ENCODE measurements around the gene ZNF98. TPM values are rescaled to one million over a fixed set of nuclear protein-coding genes. Genes with fewer than 3 reads are reported as not detected.
A peak's percentile ranks its signal among the peaks of the same experiment; 100 is the strongest.

The ZNF98 gene
- total RNA-seq, 6 experiments from 2014 or later: 0.06 to 1.1 TPM; not detected in 4

DNA sequence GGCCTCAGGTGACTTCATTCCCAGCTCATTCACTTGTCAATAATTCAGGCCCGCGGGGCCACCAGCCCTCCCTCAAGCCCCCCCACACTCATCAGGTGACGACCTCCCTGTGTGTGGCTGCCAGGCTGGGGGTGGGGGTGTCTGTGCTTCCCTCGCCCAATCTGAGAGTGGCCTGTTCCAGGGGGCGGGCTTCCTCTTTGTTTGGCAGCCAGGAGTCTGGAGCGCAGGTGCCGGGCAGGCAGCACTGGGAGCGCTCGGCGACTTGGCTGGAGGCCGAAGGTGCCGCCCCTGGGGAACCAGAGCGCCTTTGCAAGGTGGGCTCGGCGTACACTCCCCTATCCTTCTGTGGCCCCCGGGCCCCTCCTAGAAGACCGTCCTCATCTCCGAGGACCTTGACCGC, 5.4 kb upstream of the ZNF98 start:
- DNase-seq (no peak), ATAC-seq (peak in 1 of 4 donors; percentile 42)
- intact Hi-C loops (cut with DNase I): no loop called here
- Histone ChIP-seq H3K4me1 (no peaks in the 10 kb centered on the region), H3K36me3 (no peaks in the 10 kb centered on the region), H3K4me3 (no peak overlapping the region), H3K27ac (no peak overlapping the region), H3K9me3 (no peaks in the 10 kb centered on the region), H3K27me3 (peaks cover 0 to 5% of the 10 kb centered on the region in 2 donors)
- TF ChIP-seq CTCF (IDR thresholded peaks at IDR 0.05) (no peak), POLR2A (IDR thresholded peaks at IDR 0.05) (no peak)
- 12% methylated on average over 3 of the region's 19 CpGs for WGBS (ENCODE audit: insufficient coverage, low coverage, low lambda C conversion rate, missing lambda C conversion rate)

GRCh38 chr19:22426901-22427300, 4.8 kb upstream of the ZNF98 start:
- no peak for ATAC-seq
- Histone ChIP-seq H3K4me1 (no peaks in the 10 kb centered on the region), H3K9me3 (no peaks in the 10 kb centered on the region), H3K4me3 (no peak overlapping the region), H3K27ac (no peak overlapping the region), H3K27me3 (peaks cover 0 to 5% of the 10 kb centered on the region in 2 donors), H3K36me3 (no peaks in the 10 kb centered on the region)
- DNase-seq: no peak
- WGBS (ENCODE audit: insufficient coverage, low coverage, low lambda C conversion rate, missing lambda C conversion rate): 48% methylated on average over 8 of the region's 8 CpGs
- TF ChIP-seq CTCF (IDR thresholded peaks at IDR 0.05): no peak
- TF ChIP-seq POLR2A (IDR thresholded peaks at IDR 0.05): no peak
- intact Hi-C loops (cut with DNase I): no loop called here

GRCh38 chr19:22421797-22422196, 349 bp downstream of the ZNF98 start:
- WGBS (ENCODE audit: insufficient coverage, low coverage, low lambda C conversion rate, missing lambda C conversion rate): 0% methylated on average over 8 of the region's 20 CpGs
- no peak for ATAC-seq

GRCh38 chr19:22354665-22355064, 67.5 kb downstream of the ZNF98 start:
- no peak overlapping the region for H3K27ac ChIP-seq

More at GRCh38 chr19:22421797-22422196, 349 bp downstream of the ZNF98 start:
- H3K27ac ChIP-seq: no peak overlapping the region
- H3K9me3 ChIP-seq: no peaks in the 10 kb centered on the region
- TF ChIP-seq POLR2A (IDR thresholded peaks at IDR 0.05) (no peak), CTCF (IDR thresholded peaks at IDR 0.05) (no peak)
- intact Hi-C loops (cut with DNase I): no loop called here
- DNase-seq: no peak
- no peaks in the 10 kb centered on the region for H3K27me3 ChIP-seq
- no peaks in the 10 kb centered on the region for H3K4me1 ChIP-seq
- H3K36me3 ChIP-seq: no peaks in the 10 kb centered on the region
- no peak overlapping the region for H3K4me3 ChIP-seq

More at GRCh38 chr19:22354665-22355064, 67.5 kb downstream of the ZNF98 start:
- TF ChIP-seq CTCF (IDR thresholded peaks at IDR 0.05) (no peak), POLR2A (IDR thresholded peaks at IDR 0.05) (no peak)
- no peaks in the 10 kb centered on the region for H3K27me3 ChIP-seq
- no peak overlapping the region for H3K4me3 ChIP-seq
- no peaks in the 10 kb centered on the region for H3K9me3 ChIP-seq
- no peaks in the 10 kb centered on the region for H3K4me1 ChIP-seq
- no peak for DNase-seq
- no peak for ATAC-seq
- WGBS (ENCODE audit: insufficient coverage, low coverage, low lambda C conversion rate, missing lambda C conversion rate): 40% methylated on average over 1 of the region's 2 CpGs
- intact Hi-C loops (cut with DNase I): no loop called here
- H3K36me3 ChIP-seq: no peaks in the 10 kb centered on the region

Small RNAs within 50 kb of the gene (small RNA-seq; reads per million reads assigned to genes)
- 0 reads per million in 2 experiments for gene AC011494.1

Other genes with a start within 250 kb of the ZNF98 start
- gene ZNF676, start 225.4 kb downstream of the ZNF98 start, total RNA-seq: under 1 TPM in 4 of 6 experiments, not detected in 2; 0.06 to 0.51 (median 0.23) TPM
- gene ZNF729, start 135.9 kb downstream of the ZNF98 start, total RNA-seq: not detected
- under 1 TPM in 2 of 6 experiments, not detected in 4; 0.07 TPM for gene ZNF492, start 212.0 kb upstream of the ZNF98 start, total RNA-seq

All from right lobe of liver (tissue), 6 donors.